Measurements from ENCODE around the gene MAP3K21.

Gene MAP3K21

GRCh38 chr1:233359431-233359830, 31.9 kb downstream of the MAP3K21 start:
- no peak for DNase-seq (ENCODE audit: low spot score)

DNA sequence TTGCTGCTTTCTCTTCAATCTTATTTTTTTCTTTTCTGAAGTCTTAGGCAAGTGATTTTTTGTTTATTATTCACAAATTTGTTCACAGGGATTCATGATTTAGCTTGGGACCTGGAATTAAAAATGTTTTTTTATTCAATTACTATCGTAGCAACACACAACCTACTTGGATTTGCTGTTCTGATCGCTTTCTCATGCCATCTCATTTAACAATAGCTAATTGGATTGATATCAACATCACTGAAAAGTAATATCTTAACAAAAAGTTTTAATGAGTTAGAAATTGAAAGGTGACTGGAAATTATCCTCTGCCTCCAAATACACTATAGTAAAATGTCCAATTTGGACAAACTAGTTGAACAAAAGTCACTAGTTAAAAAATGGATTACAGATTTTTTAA, 32.4 kb downstream of the MAP3K21 start:
- no peak for DNase-seq (ENCODE audit: low spot score)

- DNase-seq (ENCODE audit: low spot score), result no peak
Observed at GRCh38 chr1:233360525-233361102, 33.1 kb downstream of the MAP3K21 start.

GRCh38 chr1:233361876-233362275, 34.4 kb downstream of the MAP3K21 start:
- no peak for DNase-seq (ENCODE audit: low spot score)

DNA sequence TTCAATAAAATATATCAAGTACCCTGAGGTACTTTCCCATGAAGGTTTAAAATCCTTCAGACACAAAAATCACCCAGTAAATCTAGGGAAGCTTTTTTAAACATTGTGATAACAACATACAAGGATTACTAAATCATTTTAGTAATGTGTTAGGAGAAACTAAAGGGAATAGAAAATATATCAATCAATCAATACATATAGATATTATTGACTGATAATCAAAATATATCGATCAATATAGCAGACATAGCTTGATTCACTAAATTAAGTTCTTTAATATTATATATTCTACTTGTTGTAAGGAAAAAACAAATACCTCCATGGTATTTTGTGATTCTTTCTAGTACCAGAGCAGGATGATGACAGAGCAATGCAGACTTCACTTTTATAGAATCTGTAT, 35.2 kb downstream of the MAP3K21 start:
- no peak for DNase-seq (ENCODE audit: low spot score)

DNA sequence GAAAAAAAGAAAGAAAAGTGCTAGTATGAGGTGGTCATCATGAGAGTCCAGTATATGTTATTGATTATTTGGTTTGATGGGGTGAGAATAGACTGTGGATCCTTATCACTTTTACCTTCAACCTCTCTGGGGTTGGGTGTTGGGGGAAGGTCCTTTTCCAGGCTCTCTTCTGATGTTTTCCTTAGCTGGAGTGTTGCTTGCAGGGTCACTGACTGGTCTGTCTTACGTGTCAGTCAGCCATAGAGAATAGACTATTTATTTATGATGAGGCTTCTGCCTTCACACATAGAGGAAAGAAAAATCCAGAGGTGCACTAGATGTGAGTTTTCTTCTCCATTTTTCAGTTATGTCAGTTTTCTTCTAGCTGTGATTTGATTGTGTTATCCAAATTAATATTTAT, 36.5 kb downstream of the MAP3K21 start:
- DNase-seq (ENCODE audit: low spot score), result no peak

- DNase-seq (ENCODE audit: low spot score), result peak; percentile 35
Observed at GRCh38 chr1:233364695-233365539, 37.4 kb downstream of the MAP3K21 start.

- no peak for DNase-seq (ENCODE audit: low spot score)
Observed at GRCh38 chr1:233366575-233366974, 39.1 kb downstream of the MAP3K21 start.

DNA sequence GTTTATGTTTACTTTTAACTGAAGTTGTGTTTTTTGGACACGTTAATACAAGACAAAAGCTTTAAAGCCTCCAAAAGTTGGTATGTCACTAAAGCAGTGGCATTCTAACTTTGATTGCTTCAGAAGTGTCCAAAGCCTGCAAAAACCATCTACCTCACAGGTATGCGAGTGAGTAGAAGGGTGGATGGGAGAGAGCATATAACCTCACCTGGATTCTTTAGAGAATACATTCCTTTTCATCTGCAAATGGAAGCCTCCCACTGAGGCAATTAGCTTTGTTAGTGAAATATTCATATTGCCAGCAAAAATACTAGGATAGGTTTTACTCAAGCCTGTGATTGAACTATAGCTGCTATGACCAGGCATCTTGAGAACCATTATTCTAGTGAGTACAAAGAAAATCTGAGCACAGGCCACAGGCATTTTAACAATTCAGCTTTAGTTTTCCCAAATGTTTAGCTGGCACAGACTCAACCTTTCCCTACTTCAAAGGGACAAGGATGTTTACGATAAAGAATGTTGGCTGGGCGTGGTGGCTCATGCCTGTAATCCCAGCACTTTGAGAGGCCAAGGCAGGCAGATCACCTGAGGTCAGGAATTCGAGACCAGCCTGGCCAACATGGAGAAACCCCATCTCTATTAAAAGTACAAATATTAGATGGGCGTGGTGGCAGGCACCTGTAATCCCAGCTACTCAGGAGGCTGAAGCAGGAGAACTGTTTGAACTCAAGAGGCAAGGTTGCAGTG, 39.7 kb downstream of the MAP3K21 start:
- DNase-seq (ENCODE audit: low spot score), result no peak

GRCh38 chr1:233368106-233368788, 40.7 kb downstream of the MAP3K21 start:
- peak; percentile 22 for DNase-seq (ENCODE audit: low spot score)

DNA sequence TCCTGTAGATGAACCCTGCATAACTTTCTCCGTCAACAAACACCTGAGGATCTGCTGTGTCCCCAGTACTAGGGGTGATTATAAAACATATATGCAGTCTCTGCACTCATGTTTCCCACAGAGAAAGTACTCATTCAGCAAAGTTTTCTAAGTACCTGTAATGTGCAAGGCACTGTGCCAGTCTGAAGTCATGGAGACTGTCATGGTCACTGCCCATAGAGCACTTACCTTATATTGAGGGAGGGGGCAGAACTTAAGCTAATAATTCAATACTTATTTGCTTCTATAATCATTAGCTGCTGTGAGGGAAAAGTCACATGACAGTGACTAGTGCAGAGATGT, 41.2 kb downstream of the MAP3K21 start:
- no peak for DNase-seq (ENCODE audit: low spot score)

DNA sequence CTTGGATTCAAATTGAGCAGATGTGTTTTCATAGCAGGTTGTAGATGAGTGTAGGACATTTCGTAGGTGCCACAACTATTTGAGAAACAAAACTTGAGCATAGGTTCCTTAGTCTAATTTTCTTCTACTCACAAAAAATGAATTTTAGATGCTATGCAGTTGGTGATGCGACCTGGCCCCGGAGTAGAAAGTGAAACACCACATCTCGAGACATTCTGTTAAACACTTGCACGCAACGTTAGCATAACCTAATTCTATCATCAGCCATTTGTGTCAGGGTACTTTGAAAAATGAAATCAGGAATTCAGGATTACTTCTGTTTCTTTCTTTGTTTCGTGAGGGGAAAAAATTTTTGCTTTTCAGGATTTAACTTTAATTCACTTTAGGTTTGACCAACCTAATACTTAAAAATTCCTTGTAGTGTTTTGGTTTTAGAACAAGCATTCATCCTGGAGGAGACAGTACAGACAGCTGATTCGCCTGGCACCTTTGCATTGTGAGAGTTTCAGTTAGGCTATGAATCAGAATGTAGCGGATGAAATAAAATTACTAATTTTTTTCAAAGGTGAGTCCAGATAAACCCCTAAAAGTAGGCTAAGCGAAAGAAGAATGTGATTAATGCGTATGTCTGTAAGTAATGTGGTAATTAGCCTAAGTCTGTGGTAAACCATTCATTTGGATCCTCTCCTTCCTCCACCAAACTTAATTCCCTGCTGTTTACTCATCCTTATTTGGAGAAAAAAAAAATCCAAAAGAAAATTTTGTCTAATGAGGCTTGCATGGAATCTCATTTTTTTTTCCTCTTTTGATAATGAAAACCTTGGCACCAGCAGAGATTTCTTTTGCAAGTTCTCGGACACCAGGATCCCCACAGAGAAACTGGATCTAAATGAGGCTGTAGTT, 44.9 kb downstream of the MAP3K21 start:
- DNase-seq (ENCODE audit: low spot score), result no peak

DNA sequence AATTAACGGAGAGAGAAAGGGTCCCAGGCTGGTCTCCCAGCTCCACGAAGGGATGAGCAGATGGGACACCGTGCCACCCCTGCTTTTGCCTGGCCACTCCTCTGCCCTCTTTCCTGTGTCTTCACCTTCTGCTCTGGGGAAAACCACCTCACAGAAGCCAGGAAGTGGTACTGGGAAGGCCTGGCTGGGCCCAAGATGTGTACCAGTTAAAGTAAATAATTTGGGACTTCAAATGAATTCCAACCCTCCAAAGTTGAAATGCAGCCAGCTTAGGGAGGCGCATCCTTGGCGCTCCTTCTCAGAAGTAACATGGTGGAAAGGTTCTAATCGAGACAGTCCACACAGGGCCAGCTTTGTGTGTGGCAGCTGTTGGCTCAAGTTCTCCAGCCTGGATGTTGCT, 45.7 kb downstream of the MAP3K21 start:
- no peak for DNase-seq (ENCODE audit: low spot score)

DNA sequence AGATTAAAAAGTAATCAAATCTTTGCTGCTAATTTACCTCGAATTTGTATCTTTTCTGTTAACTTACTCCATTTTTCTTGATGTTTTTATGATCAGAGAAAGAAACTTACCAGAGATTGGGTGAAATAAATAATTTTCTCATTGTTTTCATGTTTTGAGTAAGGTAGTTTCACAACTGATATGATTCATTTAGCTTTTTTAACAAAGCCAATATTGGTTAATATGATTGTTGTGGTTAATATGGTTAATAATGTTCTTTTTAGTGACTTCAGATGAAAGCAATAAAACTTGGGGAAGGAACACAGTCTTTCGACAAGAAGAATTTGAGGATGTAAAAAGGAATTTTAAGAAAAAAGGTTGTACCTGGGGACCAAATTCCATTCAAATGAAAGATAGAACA, 48.1 kb downstream of the MAP3K21 start:
- DNase-seq (ENCODE audit: low spot score), result no peak

- DNase-seq (ENCODE audit: low spot score), result no peak
Observed at GRCh38 chr1:233376382-233377110, 49.0 kb downstream of the MAP3K21 start.

DNA sequence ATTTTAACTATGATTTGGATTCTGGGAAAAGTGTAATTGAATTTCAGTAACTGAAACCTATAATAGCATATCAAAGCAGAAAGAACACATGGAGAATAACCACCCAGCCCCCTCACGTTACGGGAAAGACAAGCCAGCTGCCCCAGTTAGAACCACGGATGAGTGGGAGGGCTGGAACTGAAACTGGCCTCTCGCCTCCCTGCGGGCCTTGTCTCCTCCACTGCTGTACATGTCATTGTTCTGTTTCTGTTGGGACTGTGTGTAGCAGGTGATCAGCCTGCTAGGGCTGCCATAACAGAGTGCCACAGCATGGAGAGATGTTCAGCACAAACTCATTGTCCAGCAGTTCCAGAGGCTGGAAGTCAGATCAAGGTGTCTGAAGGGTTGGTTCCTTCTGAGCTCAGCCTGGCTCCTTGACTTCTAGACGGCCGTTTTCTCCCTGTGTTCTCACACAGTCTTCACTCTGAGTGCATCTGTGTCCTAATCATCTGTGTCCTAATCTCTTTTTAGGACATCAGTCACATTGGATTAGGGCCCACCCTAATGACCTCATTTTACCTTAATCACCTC, 52.4 kb downstream of the MAP3K21 start:
- DNase-seq (ENCODE audit: low spot score), result no peak

DNA sequence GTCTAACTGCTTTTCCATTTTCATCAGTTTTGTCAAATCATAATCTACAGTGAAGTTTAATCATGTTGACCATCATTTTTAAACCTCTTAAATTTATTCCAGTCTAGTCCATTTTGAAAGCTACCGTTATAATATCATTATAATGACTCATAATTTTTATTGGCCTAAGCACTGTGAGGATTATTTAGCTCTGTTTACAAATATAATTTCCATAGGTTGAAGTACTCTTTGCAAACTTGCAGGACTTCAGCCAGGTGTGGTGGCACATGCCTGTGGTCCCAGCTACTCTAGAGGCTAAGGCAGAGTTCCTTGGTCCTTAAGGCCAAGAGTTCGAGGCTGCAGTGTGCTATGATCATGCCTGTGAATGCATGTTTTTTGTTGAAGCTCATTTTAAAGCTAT, 54.3 kb downstream of the MAP3K21 start:
- DNase-seq (ENCODE audit: low spot score), result no peak

GRCh38 chr1:233383984-233384383, 56.5 kb downstream of the MAP3K21 start:
- no peak for DNase-seq (ENCODE audit: low spot score)

DNA sequence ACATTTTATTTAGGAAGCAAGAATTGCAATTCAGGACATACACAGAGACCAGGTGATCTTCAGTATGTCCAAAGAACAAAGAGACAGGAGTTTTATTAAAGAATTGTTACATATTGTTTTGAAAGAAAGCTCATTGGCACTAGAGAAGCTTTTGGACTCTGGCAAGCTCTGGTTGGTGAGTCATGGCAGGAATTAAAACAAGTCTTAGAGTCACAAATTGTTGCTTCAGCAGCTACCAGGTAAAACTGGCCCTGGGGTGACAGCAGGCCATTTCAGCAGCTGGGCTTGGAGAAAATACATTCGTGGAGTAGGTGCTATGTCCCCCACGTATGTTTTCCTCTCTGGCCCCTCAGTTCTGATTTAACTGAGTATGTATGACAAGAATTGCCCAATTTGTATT, 58.8 kb downstream of the MAP3K21 start:
- DNase-seq (ENCODE audit: low spot score), result no peak

- no peak for DNase-seq (ENCODE audit: low spot score)
Observed at GRCh38 chr1:233387585-233387984, 60.1 kb downstream of the MAP3K21 start.

- DNase-seq (ENCODE audit: low spot score), result no peak
Observed at GRCh38 chr1:233389169-233389568, 61.6 kb downstream of the MAP3K21 start.

All from AG08395 (cell line).